ENCODE results near the gene PNMA8B.
"Not testable (repeated sequence)": the region's sequence is repeated elsewhere in the genome, so short reads cannot be mapped to it uniquely, and the experiment has no call there.

Gene PNMA8B

GRCh38 chr19:46499692-46500091 is 4.0 kb upstream of the PNMA8B start:
- TF ChIP-seq CTCF (IDR thresholded peaks at IDR 0.05; ENCODE audit: extremely low read depth, insufficient read depth, missing control alignments) = no peak
- in situ Hi-C loops (cut with MboI; ENCODE audit: low pct_unique_long_range_greater_than_20kb, low sequenced_read_pairs, unreplicated experiment) = loop anchor here (25.0 kb wide), 1 partner anchor 212 kb away; the partner anchor contains the start of gene HIF3A
- no peak for DNase-seq (ENCODE audit: low spot score)

- no peak for DNase-seq (ENCODE audit: low spot score)
- TF ChIP-seq CTCF (IDR thresholded peaks at IDR 0.05; ENCODE audit: extremely low read depth, insufficient read depth, missing control alignments) = no peak
- in situ Hi-C loops (cut with MboI; ENCODE audit: low pct_unique_long_range_greater_than_20kb, low sequenced_read_pairs, unreplicated experiment) = loop anchor here (25.0 kb wide), 1 partner anchor 210 kb away; the partner anchor contains the start of gene HIF3A
Measured at GRCh38 chr19:46497773-46498172, 2.1 kb upstream of the PNMA8B start.

GRCh38 chr19:46496886-46497285 is 1.2 kb upstream of the PNMA8B start:
- in situ Hi-C loops (cut with MboI; ENCODE audit: low pct_unique_long_range_greater_than_20kb, low sequenced_read_pairs, unreplicated experiment) = loop anchor here (25.0 kb wide), 1 partner anchor 210 kb away; the partner anchor contains the start of gene HIF3A
- DNase-seq (ENCODE audit: low spot score) = not testable (repeated sequence)

- in situ Hi-C loops (cut with MboI; ENCODE audit: low pct_unique_long_range_greater_than_20kb, low sequenced_read_pairs, unreplicated experiment) = loop anchor here (25.0 kb wide), 1 partner anchor 209 kb away; the partner anchor contains the start of gene HIF3A
Measured at GRCh38 chr19:46496304-46496703, 637 bp upstream of the PNMA8B start.

GRCh38 chr19:46494941-46495785 is 504 bp downstream of the PNMA8B start:
- no peak for DNase-seq (ENCODE audit: low spot score)
- in situ Hi-C loops (cut with MboI; ENCODE audit: low pct_unique_long_range_greater_than_20kb, low sequenced_read_pairs, unreplicated experiment) = loop anchor here (25.0 kb wide), 1 partner anchor 208 kb away; the partner anchor contains the start of gene HIF3A
- no peak for TF ChIP-seq CTCF (IDR thresholded peaks at IDR 0.05; ENCODE audit: extremely low read depth, insufficient read depth, missing control alignments)

More at GRCh38 chr19:46496304-46496703, 637 bp upstream of the PNMA8B start:
- no peak for DNase-seq (ENCODE audit: low spot score)
- TF ChIP-seq CTCF (IDR thresholded peaks at IDR 0.05; ENCODE audit: extremely low read depth, insufficient read depth, missing control alignments) = no peak

- no peak for DNase-seq (ENCODE audit: low spot score)
- in situ Hi-C loops (cut with MboI; ENCODE audit: low pct_unique_long_range_greater_than_20kb, low sequenced_read_pairs, unreplicated experiment) = loop anchor here (25.0 kb wide), 1 partner anchor 207 kb away; the partner anchor contains the start of gene HIF3A
- TF ChIP-seq CTCF (IDR thresholded peaks at IDR 0.05; ENCODE audit: extremely low read depth, insufficient read depth, missing control alignments) = no peak
Measured at GRCh38 chr19:46494146-46494940, 1.3 kb downstream of the PNMA8B start.

Data from GM13977 (cell line).